Dedifferentiated amniotic fluid mesenchymal stem cell (primary cell): ENCODE data around the gene MIAT.
"Not testable (repeated sequence)": the region's sequence is repeated elsewhere in the genome, so short reads cannot be mapped to it uniquely, and the experiment has no call there.

Source experiments
- DNase-seq: peaks from one replicate; pipeline ENCODE4 v3.0.0-alpha.2; 2016; ENCODE audit errors: extremely low spot score

MIAT gene

GRCh38 chr22:26656891-26657851 lies at the start of gene MIAT:
Gene MIAT, plus strand, starts transcription at chr22:26657588.
- DNase-seq, result no peak

GRCh38 chr22:26608129-26608528 lies 49.3 kb upstream of the MIAT start:
- no peak for DNase-seq

- DNase-seq, result no peak
Observed at GRCh38 chr22:26609287-26609686, 48.1 kb upstream of the MIAT start.

GRCh38 chr22:26610072-26610958 lies 47.1 kb upstream of the MIAT start:
- DNase-seq, result peak; percentile 90

GRCh38 chr22:26610996-26611395 lies 46.4 kb upstream of the MIAT start:
- DNase-seq, result no peak

DNA sequence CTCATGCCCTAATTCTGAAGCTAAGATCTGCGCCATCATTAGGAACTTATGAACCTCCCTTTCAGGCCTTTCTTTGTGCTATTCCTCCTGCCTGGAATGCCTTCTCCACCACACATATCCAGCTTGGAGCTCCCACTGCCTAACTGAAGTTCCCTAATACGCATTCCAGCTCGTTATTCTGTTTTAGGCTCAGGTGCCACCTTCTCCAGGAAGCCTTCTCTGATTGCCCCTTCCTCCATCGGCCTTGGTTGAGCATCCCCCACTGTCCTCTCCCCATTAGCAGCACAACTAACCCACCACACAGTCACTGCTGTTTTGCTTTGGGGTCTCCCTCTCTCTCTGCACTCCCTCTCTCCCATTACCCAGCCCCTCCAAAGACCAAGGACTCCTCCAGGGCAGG lies 44.7 kb upstream of the MIAT start:
- DNase-seq, result no peak

DNA sequence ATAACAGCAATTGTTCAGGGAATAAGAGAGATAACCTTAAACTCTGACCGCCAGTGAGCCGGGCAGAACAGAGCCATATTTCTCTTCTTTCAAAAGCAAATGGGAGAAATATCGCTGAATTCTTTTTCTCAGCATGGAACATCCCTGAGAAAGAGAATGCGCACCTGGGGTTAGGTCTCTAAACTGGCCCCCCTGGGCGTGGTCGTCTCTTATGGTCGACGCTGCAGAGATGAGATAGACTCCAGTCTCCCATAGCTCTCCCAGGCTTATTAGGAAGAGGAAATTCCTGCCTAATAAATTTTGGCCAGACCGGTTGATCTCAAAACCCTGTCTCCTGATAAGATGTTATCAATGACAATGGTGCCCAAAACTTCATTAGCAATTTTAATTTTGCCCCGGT lies 43.6 kb upstream of the MIAT start:
- not testable (repeated sequence) for DNase-seq

DNA sequence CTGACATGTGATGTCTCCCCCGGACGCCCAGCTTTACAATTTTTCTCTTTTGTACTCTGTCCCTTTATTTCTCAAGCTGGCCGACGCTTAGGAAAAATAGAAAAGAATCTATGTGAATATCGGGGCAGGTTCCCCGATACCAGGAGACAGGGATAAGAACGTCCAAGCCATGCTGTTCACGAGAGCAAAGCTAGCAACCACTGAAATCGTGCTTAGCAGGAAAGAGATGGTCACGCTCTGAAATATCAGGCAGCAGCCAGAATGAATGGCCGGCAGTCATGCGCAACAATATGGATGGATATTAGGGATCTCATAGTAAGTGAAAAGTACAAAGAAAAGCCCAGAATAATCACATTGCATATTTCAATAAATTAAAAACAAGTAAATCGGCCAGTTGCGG lies 43.1 kb upstream of the MIAT start:
- no peak for DNase-seq

DNA sequence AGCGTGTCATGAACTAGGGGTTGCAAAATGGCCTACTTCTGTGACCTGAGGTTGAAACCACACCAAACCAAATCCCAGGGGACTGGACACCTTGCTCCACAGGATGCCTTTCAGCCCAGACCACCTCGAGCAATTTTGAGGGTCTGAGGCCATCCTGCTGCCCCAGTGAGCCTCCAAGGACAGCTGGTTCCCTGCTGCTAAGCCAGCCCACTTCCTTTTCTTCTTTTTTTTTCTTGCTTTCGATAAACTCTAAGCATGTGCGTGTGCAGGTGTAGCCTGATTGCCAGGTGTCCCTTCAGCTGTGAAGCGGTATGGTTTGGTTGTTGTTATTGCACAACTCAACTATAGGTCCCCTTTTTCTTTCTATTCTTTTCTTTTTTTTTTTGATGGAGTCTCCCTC lies 42.2 kb upstream of the MIAT start:
- DNase-seq, result no peak

- DNase-seq, result no peak
Observed at GRCh38 chr22:26615830-26616435, 41.5 kb upstream of the MIAT start.

GRCh38 chr22:26616650-26617049 lies 40.7 kb upstream of the MIAT start:
- no peak for DNase-seq

DNA sequence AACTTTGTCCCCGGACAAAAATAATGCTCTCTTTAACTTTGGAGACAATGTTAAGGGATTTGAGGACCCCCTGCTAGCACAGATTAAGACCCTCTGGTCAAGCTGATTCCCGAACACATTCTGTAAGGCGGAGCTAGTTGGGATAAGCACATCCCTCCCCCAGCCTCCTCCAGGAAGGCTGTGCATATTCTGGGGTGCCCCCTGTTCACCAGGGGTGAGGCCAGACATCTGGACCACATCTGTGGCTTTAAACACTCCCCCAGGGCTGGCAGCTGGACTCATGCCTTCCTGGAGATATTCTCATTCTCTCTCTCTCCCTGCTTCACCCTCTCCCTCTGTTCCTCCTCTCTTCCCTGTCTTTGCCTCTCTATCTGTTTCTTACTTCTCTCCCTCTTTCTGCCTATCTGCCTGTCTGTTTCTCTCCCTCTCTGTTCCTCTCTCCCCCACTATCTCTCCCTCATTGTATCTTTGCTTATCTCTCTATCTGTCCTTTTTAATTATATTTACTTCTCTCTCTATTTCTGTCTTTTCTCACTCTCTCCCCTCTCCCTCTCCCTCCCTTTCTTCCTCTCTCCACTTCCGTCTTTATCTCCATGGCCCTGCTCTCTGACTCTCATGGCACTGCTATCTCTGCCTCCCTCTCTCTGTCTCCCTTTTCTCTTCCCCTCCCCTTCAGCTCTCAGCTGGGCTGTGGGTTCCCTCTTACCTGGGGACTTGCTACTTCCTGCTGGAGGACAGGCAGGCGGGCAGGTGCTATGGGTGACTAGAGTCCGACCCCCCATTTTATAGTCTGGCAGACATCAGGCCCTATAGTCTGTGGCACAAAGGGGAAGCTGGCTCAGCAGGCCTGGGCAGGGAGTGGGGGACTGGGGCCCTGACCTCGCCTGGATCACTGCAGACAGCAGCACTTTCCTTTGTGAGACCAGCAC lies 39.9 kb upstream of the MIAT start, which contains the start of gene CRYBB1:
Gene CRYBB1 (minus strand): TSS at position 757 of the 929 bp plus-strand sequence. CDS start 1,708 bp downstream, outside the sequence.
- no peak for DNase-seq

DNA sequence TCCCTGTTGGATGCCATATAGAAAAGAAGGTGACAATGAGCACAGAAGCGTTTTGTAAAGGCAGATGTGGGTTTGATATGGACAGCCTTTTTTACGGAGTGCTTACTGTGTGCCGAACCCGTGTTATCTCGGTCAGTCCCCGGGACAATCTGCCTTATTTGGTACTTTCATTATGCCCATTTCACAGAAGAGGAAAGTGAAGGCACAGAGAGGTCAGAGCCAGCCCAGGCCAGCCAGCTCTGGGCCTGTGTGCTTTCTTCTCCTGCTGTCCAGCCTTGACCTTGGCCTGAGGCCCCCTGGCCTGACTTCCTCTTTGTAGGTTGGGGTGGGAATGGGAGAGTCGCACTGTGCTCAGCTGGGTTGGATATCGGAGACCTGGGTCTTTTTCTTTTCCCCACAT lies 38.9 kb upstream of the MIAT start:
- DNase-seq, result no peak

- no peak for DNase-seq
Observed at GRCh38 chr22:26619510-26619909, 37.9 kb upstream of the MIAT start.

- DNase-seq, result no peak
Observed at GRCh38 chr22:26620197-26620596, 37.2 kb upstream of the MIAT start.

DNA sequence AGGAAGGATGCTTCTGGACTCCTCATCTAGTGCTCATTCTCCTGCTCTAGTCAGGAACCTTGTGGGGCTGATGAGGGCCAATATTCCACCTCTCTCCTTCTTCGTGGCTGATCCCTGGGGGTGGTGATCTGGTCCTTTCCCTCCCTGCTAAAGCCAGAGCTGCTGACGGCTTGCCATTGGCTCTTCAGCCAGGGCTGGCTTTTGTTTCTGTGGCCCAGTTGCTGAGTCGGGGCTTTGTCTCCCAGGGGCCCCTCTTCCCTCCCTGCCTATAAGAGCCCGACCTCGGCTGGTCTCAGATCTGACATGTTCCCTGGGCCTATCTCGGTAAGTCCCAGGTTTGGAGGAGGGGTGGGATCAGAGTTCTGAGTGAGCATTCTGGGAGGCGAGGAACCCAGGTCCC lies 35.7 kb upstream of the MIAT start, which contains the start of gene CRYBA4:
Gene CRYBA4 (plus strand): TSS at position 301 of the 400 bp plus-strand sequence. CDS start 634 bp downstream, outside the sequence.
- no peak for DNase-seq

- no peak for DNase-seq
Observed at GRCh38 chr22:26623984-26624383, 33.4 kb upstream of the MIAT start.

- DNase-seq, result no peak
Observed at GRCh38 chr22:26624803-26625202, 32.6 kb upstream of the MIAT start.

DNA sequence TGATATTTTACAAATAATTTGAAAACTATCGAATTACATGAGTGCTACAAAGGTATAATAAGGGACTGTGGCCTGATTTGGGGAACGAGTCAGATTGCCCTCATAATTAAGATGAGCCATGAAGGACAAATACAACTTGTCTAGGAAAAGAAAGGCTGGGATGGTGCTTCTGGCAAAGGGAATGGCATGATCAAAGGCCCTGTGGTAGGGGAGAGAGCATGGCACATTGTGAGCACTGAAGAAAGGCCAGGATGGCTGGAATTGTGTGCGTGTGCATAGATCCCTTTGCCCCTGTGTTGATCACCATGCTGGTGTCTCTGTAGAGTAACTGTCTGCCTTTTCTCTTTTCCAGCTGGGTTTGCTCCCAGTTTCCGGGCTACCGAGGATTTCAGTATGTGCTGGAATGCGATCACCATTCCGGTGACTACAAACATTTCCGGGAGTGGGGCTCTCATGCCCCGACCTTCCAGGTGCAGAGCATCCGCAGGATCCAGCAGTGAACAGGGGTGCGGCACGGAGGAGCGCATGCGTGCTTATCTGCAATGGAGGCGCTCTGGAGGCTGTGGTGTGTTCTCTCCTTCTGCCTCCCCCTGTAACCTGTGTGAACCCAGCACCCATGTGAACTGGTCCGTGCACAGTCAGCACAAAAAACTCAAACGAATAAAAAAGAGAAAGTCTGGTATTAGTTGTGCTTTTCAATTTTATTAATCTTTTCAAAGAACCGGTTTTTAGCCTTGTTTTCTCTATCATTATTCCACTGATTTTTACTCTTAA lies 27.2 kb upstream of the MIAT start:
- DNase-seq, result no peak

GRCh38 chr22:26631282-26631681 lies 26.1 kb upstream of the MIAT start:
- DNase-seq, result no peak
